Lower leg skin (tissue), 3 donors: ENCODE data around the gene AQP2.

Experiments
- CTCF ChIP-seq, 3 donors: fragments of 450-650 bp; IDR thresholded peaks; one replicate each; pipeline ENCODE4 v1.5.1; 2016; ENCODE audit warnings: antibody characterized with exemption in 3 of 3, mild to moderate bottlenecking in 3 of 3, moderate library complexity in 2 of 3
- POLR2A ChIP-seq, 2 donors: fragments of 450-650 bp; IDR thresholded peaks; one replicate each; pipeline ENCODE4 v1.6.1; 2016 to 2017; ENCODE audit warnings: antibody characterized with exemption in 2 of 2, mild to moderate bottlenecking in 1 of 2, moderate library complexity in 1 of 2

GRCh38 chr12:49967777-49968250, 17.3 kb downstream of the AQP2 start:
- TF ChIP-seq CTCF (IDR thresholded peaks at IDR 0.05) (no peak), POLR2A (IDR thresholded peaks at IDR 0.05) (no peak)
